ENCODE data around the gene PALLD. TPM values are rescaled to one million over a fixed set of nuclear protein-coding genes. Genes with fewer than 3 reads are reported as not detected.

PALLD gene
- 49.3 to 79.3 TPM (median 67.5 TPM) in 5 replicates for total RNA-seq (2022; extraction: Qiagen RNA extraction; ENCODE audit: low read depth)

GRCh38 chr4:168496834-168497233 is at the start of gene PALLD:
TSS of gene PALLD (plus strand) at chr4:168497052.

Other genes with a start within 250 kb of the PALLD start
- 1.2 to 3.2 TPM (median 2.6 TPM) in 5 replicates for gene DDX60, start 178.3 kb upstream of the PALLD start, total RNA-seq (2022; extraction: Qiagen RNA extraction; ENCODE audit: low read depth)
- 6.7 to 9.5 TPM (median 9.3 TPM) in 5 replicates for gene DDX60L, start 16.6 kb upstream of the PALLD start, total RNA-seq (2022; extraction: Qiagen RNA extraction; ENCODE audit: low read depth)

All from A549 treated with GW870086 at 1 μM for 4 hours (cell line).